HG03432 (cell line): ENCODE results near the gene PHYH.
"Not testable (repeated sequence)": the region's sequence is repeated elsewhere in the genome, so short reads cannot be mapped to it uniquely, and the experiment has no call there.

Experiments
- ATAC-seq: cut with Tn5 transposase; IDR thresholded peaks from one replicate; pipeline ENCODE4 v1.9.1; 2021; ENCODE audit warnings: mild to moderate bottlenecking, moderate library complexity; ENCODE audit not compliant: unreplicated experiment

PHYH gene

DNA sequence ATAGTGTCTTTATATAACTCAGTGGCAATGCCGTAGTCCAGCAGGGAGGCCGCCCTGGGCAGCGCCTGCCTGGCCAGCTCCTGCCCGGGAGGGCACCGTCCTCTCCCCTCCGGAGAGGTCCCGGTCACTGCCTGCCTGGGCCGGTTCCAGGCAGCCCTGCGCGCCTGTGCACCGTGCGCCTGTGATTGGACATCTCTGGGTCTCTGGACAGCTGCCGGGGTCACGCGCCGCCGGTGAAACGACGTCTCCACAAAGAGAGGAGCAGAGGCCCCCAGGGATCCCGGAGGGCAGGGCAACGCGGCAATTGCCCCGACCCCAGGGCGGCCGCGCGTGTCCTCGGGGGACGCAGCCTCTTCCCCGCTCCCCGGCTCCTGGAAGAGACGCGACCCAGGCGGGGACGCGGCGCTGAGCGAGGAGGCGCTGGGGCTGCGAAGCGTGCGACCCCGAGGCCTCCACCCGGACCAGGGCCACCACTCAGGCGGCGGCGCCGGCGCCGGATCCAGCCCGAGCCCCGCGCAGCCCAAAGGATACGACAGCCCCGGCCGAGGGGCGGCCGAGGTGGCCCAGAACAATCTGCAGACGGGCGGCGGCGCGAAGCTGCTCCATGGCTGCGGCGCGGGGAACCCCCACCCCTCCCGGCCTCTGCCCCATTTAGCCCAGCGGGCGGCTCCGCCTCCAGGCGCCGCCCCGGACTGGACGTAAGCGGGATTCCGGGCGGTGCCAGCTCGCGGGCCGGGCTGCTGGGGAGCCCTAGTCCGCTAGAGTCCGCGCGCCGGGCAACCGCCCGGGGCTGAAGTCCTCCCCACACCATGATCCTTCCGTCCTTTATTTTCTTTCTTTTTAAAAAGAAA lies at the start of gene PHYH:
Gene PHYH (minus strand): TSS at position 628 of the 851 bp plus-strand sequence. CDS start 22 bp downstream, at position 606.
- ATAC-seq: peak; percentile 80

DNA sequence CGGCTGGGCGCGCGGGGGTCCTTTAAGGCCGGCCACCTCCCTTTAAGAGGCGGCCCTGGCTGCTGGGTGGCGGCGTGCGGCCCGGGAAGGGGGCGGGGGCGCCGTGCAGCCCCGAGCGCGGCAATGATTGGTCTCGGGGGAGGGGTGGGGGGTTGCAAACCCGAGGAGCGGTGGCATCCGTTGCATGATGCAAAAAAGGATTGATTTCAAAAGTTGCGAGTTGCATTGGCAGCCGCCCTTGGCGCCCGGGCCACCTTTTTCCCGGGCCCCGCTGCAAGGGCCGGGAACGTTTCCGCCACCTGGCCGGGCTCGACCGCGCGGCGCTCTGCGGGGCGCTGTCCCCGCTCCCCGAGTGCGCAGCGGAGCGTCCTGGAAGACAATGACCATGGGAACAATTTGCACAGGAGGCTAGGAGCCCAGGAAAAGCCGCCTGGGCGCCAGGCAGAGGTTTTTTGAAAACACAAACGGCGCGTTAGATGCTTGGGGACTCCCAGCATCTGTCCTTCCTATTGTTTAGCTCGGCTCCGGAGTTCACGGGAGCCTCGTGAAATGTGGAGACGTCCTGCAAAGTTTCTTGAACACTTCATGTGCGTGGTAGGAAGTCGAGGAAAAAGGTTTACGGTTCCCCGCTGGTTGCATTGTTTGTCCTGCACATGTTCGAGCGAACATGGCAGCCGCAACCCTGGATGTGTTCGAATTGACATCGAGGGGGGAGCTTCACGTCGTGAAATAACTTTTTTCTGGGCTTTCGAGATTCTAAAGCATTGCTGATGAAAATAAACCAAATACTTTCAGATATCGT lies 48.6 kb upstream of the PHYH start, which contains the start of gene SEPHS1:
Gene SEPHS1 (minus strand): TSS at position 78 of the 802 bp plus-strand sequence. CDS start 3,343 bp downstream, outside the sequence.
- peak; percentile 56 for ATAC-seq

DNA sequence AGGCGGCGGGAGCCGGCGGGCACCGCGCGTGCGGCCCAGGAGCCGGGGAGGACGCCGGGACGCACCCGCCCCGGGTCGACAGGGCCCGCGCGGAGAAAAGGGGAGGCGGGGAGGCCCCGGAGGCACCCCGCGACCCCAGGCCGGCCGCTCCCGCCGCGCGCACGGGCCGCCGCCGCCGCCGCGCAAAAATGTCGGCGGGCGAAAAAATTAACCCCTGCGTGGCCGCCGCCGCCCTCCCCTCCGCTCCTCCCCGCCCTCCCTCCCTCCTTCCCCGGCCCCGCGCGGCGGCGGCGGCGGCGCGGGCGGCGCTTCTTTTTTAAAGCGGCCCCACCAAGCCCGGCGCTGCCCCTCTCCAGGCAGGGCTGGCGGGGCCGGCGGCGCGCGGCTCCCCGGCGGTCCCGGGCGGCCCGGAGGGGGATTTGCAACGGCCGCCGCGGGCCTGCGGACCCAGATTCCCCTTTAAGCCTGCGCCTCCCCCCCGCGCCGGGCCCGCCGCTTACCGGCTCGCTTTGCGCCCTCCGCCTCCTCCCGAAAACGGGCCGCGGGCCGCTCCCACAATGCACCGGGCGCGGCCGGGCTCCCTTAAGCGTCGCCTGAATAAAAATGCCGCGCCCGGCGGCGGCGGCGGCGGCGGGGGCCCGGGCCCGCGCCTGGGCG lies 47.8 kb upstream of the PHYH start:
- peak; percentile 62 for ATAC-seq

DNA sequence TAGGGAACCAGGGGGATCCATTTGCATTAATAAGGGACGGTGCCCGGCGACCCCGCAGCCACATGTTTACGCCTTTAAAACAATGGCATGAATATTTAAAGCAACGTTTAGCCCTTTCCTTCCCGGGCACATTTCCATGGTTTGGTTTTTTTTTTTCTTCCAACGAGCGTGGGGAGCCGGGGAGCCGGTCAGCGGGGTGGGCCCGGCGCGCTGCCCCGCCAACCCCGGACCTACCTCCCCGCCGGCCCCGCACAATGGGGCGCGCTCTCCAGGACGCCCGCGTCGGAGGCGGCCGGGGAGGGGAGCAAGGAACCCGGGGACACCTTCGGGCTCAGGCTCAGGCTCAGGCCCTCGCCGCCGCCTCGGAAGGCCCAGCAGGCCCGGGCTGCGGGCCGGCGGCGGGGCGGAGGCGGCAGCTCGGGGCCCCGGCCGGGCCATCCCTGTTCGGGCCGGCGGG lies 47.2 kb upstream of the PHYH start:
- ATAC-seq: peak; percentile 28

DNA sequence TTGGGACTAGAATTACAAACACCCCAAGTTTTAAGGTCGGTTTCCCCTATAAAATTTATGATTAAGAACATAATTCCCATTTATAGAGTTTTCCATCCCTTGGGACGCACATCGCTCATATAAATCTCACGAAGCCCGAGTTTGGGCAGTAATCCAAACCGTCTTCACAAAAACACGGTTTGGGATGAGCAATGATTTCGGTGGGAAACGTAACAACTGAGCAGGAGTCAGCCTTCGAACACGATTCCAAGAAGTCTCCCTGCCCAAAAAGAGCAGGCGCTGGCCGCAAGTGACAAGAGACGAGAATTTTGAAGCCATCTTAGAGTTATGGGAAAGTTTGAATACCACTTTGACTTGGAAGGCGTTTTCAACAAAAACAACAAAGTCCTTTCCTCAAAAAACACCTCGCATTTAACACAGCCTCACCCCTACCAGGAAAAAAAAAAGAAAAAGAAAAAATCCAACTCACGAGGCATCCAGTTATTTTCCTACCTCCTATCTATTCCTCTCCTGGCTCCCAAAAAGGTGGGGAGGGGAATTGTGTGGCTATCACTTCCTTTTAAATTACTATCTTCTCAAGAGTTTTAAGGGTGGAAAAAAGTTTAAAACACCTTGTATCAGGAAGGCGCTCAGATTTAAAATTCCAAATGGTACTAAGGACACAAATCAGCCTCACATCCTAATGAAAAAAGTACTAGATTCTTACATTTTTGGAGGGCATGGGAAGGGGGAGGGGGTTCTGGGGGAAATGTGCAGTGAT lies 46.6 kb upstream of the PHYH start:
- no peak for ATAC-seq

DNA sequence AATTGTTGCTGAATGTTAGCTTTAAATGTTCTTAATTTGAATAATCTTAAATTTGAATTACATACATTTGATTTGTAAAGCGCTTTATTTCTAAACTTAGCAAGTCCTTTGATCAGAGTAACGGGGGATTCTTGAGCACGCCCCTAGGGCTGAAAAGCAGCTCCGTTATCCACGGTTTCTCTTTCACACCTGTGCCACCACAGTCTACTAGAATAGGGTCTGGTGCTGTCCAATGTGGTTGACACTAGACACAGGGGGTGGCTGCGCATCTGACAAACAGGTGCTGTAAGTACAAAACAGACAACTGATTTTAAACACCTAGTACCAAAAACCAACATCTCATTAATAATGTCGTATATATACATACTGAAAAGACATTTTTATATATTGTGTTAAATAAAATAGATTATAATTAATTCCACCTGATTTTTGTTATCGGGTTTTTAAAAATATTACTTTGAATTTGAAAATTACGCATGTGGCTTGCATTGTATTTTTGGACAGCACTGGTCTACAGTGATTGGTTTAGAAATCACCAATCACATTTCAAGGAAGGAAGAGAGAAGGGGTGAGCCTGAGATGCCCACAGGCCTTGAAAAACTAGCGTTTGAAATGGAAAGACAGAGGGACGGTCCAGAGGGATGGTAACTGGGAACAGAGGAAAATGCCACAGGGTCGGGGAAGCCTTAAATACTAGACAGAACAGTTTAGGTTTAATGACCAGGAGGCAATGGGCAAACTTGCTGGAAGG lies 40.9 kb upstream of the PHYH start:
- ATAC-seq: peak; percentile 88

DNA sequence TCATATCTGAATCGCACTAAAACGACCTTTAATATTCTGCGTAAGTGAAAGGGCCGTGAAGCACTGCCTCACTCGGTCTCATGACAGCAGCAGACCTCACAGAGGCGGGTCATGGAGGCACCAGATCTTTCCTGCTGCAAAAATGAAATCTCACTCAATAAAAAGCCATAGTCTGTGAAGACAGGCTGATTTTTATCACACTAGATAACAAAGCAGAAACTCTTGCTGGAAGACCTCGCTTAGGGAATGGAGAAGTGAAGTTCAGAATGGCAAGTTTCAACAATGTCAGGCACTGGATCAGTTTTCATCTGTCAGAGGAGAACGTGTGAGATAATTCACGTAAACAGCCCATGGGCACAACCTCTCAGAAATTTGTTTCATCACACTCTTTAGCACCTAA lies 40.2 kb upstream of the PHYH start:
- ATAC-seq: peak; percentile 22

DNA sequence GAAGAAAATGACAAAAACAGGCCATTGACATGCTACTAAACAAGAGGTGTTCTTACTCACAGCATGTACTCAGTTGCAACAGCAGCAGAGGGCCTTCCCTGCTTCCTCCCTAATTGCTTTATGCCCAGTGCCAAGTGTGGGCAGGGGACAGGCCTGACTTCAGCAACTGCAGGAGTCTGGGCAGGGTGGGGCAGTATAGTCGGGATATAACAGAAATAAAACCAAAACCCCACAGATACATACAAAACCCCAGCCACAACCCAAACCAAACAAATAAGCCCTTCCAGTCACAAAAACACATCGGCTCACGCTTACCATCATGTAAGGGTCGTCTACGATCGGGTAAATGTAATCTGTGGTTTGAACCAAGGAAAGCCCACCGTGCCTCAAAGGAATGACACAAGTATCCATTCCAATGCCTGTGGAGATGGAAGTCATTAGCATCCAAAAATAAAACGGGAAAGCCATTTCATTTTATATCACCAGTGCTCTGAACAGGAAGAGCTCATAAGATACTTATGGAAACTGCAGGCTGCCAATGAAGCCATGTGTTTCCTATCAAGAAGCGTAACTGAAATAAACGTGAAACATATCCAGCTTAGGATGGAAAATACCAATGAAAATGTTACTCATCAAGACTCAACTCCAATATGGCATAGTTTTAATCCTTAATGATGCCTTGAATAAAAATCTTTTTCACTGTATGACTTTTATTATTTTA lies 38.7 kb upstream of the PHYH start:
- ATAC-seq: no peak

DNA sequence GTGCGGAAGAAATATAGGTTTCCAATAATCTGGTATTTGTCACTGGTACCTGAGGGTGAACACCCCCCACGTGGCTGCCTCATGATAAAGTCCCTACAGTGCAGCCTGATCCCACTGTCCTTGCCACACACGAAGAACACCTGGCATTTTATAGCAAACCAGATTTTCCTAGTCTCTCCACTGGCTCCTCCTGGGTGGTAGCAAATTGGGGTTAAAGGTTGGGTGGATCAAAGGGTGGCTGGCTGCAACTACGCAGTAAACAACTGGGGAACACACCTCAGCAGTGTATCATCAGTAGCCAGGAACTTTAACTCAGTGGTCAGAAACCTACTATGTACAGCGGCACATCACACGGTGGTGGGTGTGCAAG lies 37.9 kb upstream of the PHYH start:
- no peak for ATAC-seq

DNA sequence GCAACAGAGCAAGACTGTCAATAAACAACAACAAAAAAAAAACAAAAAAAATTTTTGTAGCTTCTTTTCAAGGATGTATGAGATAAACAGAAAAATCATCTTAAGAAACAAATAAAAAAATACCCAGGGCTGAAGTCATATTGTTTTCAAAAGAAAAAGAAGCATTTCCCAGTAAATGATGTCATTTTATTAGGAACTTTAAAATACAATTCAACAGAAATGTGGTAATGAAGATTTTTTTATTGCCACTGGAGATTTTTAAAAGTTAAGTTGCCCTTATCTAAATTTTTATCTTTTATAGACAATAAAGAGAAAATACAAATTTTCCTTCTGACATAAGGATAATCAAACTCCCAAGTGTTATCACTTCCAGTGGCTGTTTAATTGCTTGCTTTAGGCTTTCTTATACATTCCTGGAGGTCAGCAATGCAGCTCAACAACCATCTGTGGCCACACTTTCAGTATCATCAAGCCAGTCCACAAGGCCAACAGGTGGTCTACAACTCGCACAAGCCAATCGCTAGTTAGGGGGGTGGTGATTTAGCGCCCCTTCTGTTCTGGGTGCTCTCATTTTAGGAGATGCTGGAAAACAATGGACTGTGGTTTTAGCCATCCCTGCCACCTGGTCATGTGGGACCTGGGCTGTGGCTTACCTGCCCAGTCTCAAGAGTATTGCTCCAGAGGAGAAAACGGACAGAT lies 37.4 kb upstream of the PHYH start:
- ATAC-seq: no peak

DNA sequence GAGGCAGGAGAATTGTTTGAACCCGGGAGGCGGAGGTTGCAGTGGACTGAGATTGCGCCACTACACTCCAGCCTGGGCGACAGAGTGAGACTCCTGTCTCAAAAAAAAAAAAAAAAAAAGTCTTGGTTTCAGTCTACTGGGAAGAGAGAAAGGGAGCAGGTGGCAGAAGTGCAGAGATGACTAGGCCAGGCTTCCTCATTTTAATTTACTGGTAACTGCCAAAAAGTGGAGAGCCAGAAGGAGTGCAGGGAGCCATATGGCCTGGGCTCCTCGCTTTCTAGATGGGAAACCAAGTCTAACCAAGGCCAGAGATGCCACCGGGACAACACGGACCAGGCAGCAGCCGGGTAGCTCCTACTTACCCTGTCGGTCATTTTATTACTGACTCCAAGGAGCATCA lies 36.0 kb upstream of the PHYH start:
- ATAC-seq: peak; percentile 60

DNA sequence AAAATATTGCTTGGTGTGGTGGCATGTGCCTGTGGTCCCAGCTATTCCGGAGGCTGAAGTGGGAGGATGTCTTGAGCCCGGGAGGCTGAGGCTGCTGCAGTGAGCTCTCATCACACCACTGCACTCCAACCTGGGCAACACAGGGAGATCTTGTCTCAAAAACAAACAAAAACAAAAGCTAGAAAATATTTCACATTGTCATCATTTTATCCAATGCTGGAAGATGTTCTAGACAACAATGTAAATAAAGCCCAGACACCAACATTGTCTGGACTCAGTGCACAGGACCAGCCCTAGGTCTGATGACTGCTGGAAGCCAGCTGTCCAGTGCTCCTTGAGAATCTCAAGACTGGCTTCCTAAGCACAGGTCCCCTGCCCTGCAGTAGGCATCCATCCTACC lies 34.7 kb upstream of the PHYH start:
- ATAC-seq: no peak

DNA sequence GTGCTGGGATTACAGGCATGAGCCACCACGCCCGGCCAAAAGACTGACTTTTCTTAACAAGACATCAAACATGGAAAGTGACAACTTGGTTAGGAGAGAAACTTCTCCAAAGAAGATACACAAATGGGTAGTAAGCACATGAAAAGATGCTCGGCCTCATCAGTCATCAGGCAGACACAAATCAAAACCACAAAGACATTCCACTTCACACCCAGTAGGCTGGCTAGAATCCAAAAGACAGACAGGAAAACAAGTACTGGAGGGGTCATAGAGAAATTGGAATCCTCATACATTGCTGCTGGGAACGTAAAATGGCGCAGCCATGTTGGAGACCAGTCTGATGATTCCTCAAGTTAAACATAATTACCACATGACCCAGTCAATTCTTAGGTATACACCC lies 31.8 kb upstream of the PHYH start:
- no peak for ATAC-seq

DNA sequence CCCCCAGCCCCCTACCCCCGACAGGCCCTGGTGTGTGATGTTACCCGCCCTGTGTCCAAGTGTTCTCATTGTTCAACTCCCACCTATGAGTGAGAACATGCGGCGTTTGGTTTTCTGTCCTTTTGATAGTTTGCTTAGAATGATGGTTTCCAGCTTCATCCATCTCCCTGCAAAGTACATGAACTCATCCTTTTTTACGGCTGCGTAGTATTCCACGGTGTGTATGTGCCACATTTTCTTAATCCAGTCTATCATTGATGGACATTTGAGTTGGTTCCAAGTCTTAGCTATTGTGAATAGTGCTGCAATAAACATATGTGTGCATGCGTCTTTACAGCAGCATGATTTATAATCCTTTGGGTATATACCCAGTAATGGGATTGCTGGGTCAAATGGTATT lies 31.1 kb upstream of the PHYH start:
- ATAC-seq: not testable (repeated sequence)

DNA sequence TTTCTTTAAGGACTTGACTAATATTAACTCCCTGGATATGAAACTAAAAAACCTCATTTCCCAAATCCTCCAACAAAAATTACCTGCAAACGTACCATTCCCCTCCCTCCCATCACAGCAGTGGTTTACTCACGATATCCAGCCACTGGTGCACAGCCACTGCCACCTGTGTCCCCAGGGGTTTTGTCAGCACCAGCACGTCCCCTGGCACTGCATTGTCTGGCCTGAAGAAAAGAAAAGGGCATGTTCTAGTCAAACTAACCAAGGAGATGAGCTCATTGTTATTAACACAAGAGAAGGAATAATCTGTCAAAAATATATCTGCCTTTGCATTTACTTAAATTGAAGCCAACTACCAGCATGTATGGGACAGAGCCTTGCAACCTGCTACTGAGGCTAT lies 29.7 kb upstream of the PHYH start:
- no peak for ATAC-seq

DNA sequence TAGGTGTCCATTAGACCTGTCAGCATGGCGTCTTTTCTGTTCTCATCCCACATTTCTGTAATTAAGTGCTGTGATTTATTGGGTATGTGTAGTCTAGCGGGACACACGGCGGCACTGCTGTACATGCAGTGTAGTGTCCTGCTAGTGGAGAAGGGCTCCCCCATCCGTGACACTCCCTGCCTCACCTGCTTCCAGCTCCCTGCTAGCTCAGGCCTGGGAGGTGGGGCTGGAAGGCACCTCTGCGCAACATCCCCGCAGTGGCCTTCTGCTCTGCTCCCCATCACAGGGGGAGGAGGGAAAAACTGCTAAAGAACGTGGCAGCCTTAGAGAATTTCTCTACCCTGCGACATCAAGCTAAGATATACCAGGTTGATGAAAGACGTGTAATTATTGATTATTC lies 28.7 kb upstream of the PHYH start:
- ATAC-seq: no peak

DNA sequence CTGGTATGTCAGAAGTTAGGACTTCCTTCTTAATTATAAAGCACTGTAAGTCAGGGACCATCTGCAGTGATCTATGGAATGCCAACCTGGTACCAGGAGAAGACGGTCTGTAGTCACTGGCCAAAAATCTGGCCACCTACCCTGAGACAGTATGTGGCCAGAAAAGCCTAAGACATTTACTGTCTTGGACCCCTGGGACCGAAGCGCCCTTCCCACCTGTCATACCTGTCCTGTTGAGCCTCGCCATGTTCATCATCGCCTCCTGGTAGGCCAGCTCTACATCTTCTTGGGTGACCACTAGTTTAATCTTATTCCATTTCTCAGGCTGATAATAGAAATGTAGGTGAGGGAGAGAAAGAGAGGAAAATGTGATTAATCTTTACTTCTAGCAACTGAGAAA lies 28.3 kb upstream of the PHYH start:
- ATAC-seq: no peak

DNA sequence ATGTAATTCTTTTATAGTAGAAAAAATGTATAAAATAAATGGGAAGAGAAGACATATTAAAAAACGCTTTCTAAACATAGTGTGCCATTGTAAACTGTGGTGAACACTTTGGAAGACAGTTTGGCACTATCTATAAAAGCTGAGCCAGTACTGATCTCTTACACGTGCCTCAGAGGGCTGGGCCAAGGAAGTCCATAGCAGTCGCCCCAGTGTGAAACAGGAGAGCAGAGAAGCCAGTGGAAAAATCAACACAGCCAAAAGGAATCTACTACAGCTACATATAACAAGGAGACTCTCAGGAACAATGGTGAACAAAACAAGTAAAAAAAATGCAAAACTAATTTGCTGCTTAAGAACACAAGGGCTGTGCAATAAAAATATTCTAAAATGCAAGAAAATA lies 27.7 kb upstream of the PHYH start:
- ATAC-seq: no peak
